NCI-H345 treated with DMSO at 0.1 percent for 48 hours (cell line): ENCODE measurements around the gene LCMT1.
"Not testable (repeated sequence)": the region's sequence is repeated elsewhere in the genome, so short reads cannot be mapped to it uniquely, and the experiment has no call there.

Experiments
- DNase-seq: peaks from one replicate; lab custom pipeline; 2025; ENCODE audit not compliant: unreplicated experiment; lab: John Stamatoyannopoulos, UW

LCMT1 gene

GRCh38 chr16:25111403-25112166 is at the start of gene LCMT1:
Gene LCMT1 (plus strand): TSS chr16:25111742. CDS start chr16:25111884, 142 bp downstream.
- peak; percentile 97 for DNase-seq

GRCh38 chr16:25063102-25063501 is 48.4 kb upstream of the LCMT1 start:
- DNase-seq, result no peak

DNA sequence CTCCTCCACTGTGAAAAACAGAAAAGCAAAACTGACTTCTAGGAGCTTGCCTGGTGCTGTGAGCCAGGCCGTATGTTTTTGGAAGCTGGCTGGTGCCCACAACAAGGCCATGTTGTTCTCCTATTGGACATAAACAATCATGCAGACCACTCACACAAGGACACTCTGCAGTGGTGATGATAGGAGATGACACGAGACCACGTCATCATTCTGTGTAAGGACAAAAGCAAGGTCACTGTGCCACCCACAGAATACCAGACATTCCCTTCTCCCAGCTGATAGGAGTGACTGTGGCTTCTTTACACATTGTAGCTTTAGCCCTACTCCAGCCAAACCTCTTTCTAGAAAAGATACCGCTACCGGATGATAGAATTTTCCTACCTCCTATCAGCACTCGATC is 47.7 kb upstream of the LCMT1 start:
- DNase-seq, result no peak

GRCh38 chr16:25064281-25064680 is 47.3 kb upstream of the LCMT1 start:
- not testable (repeated sequence) for DNase-seq

DNA sequence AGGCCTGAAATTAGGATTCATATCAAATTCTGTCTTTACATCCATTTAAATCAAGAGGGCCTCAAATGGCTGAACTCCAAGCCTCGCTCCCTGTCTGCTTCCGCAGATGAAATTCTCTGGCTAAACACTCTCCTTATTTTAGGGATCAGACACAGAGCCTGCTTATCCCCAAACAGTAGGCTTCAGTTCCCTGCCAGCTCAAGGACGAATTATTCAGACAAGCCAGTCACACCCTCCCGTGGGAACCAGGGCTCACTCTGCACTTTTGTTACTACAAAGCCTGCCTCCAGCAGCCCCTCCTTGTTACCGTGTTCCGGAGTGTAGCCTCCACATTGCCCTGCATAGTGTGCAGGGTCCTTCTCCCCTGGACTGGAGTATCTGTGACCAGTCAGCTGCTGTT is 46.6 kb upstream of the LCMT1 start:
- no peak for DNase-seq

- DNase-seq, result no peak
Measured at GRCh38 chr16:25065899-25066298, 45.6 kb upstream of the LCMT1 start.

- DNase-seq, result no peak
Measured at GRCh38 chr16:25066426-25066746, 45.2 kb upstream of the LCMT1 start.

DNA sequence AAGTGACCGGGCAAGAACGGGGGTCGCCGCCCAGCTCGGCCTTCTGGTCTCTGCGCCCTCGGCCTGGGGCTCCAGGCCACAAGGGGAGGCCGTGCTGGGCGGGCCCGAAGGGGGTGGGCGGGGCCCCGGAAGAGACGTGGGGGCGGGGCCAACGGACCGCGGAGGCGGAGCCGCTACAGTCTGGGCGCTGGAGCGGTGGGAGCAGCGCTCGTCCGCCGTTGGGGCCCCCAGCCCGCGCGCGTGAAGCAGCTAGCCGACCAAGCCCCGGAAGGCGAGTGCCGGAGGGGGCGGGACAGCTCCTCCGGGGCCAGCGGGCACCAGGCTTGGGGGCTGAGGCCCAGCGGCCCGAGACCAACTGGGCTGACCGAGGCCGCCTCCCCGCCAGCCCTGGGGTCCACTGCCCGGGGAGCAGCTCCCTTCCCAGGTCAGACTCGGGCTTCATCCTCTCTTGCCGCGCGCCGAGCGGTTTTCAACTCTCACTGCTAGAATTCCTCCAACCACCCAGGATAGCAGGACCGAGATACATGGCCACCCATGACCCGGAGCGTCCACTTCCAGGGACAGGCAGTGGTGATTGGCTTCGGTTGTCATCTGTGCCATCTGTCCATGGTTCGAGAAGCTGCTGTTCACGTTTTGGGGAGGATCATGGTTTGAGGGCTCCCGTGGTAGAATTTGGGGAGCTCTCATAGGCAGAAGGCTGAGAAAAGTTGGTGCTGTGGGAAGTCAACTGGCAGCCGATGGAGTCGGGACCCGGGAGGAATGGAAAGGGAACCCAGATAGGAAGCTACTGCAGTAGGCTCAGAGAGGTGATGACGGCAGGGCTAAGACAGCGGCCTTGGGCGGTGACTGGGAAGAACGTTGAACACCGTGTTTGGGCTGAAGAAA is 44.6 kb upstream of the LCMT1 start:
- peak; percentile 60 for DNase-seq

GRCh38 chr16:25073854-25074253 is 37.7 kb upstream of the LCMT1 start:
- no peak for DNase-seq

DNA sequence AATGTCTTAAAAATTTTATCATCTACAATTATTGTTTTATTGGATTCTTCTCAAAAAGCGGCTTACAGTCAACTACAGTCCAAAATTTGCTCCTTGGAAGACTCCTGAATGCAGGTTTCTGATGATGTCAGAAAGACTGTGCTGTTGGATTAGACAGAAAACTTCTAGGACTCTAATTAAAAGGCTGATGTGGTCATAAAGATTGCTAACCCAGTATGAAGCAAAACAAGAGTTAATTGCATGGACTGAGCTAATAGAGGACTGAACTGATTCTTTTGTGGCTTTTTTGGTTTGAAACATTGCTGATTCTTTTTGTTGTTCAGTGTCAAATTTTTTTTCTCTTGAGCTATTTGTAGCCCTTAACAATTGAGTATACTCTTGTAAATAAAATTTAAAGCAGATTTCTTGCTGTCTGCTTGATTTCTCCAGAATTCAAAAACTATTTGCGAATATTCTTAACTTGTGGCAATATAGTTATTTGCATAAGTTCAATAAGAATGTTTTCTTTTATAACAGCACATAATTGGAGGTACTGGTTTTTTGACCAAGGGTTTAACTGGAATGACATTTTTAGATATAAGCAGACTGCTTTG is 33.1 kb upstream of the LCMT1 start:
- no peak for DNase-seq

DNA sequence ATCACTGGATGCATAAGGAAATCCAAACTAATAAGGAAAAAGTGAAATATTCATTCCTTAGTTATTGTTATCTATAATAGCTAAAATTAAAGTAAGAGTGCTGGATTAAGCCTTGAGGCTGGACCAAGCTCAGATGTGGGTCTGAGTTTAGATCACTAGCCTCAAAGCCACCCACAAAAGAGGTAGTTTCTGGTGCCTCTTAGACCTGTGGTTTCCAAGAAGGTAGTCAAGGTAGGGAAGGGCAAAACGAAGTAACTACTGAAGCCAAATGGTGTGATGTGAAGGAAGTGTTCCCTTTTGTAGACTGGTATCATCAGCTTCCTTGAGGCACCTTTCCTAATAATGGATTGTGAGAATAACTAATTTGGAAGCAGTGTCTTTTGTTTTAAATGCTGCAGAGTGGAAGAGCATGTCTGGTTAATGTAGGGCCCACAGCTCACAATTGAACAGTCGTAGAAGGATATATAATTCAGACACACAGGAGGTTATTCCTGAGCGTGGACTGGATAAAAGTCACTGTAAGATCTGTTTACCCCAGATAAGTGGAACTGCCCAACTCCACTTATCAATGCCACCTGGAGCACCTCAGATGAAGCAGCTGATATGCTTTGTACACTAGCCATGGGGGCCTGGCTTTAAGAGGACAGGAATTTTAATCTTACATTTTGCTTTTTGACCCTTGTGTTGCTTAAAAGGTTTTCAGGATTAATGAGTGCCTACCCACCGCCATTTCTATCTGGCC is 31.7 kb upstream of the LCMT1 start:
- no peak for DNase-seq

- no peak for DNase-seq
Measured at GRCh38 chr16:25080420-25081131, 31.0 kb upstream of the LCMT1 start.

DNA sequence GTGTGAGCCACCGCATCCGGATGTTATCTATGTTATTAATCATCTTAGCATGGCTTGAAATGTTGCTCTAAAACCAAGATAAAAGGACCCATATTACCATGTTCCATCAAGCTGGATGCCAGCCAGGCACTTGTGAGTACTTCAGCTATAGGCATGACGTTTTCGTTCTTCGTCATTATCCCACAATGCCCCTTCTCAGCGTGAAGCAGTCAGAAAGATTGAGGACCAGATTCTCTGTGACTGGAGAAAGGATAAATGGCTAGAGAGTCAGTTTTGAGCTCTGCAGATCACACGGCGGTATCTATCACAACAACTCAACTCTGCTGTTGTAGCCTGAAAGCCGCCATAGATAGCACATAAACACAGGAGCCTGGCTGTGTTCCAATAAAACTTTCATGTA is 29.8 kb upstream of the LCMT1 start:
- no peak for DNase-seq

GRCh38 chr16:25083065-25083464 is 28.5 kb upstream of the LCMT1 start:
- DNase-seq, result no peak

- DNase-seq, result no peak
Measured at GRCh38 chr16:25083701-25084100, 27.8 kb upstream of the LCMT1 start.

GRCh38 chr16:25084797-25085196 is 26.7 kb upstream of the LCMT1 start:
- no peak for DNase-seq

GRCh38 chr16:25087761-25088160 is 23.8 kb upstream of the LCMT1 start:
- no peak for DNase-seq

DNA sequence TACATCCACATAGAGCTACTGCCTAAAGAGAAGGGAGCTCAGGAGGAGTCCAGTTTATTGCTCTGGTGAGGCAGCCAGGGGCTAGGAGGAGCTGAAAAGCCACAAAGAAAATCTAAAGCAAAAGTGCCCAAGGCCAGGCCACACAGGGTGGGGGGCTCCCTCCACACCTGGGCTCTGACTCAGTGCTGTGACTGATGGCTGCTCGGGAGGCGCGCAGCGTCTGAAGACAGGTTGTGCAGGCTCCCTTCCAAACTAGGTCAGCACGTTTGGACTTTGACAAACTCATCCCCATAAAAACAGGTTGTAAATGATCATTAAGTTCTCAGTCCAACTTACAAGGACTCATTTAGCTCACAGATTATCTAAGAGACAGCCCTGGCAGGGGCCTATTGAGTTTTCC is 22.2 kb upstream of the LCMT1 start:
- DNase-seq, result no peak

GRCh38 chr16:25092441-25092840 is 19.1 kb upstream of the LCMT1 start:
- no peak for DNase-seq

GRCh38 chr16:25093208-25094061 is 18.1 kb upstream of the LCMT1 start:
- DNase-seq, result no peak
